Caco-2 (cell line): ENCODE results near the gene ZNF799. TPM values are rescaled to one million over a fixed set of nuclear protein-coding genes. Genes with fewer than 3 reads are reported as not detected.

Experiments
- BruUV-seq: library from RNA; stranded (reverse); fragments of 400-500 nt; replicated peaks from 2 replicates; lab custom pipeline; 2021; lab: Mats Ljungman, UMichigan
- CTCF ChIA-PET: fragments of 300-600 bp; sonication (Branson Sonifier 250); formaldehyde crosslinking; loops from one replicate; lab custom pipeline; 2022; ENCODE audit warnings: antibody characterized with exemption; lab: Charles Lee
- POLR2A ChIA-PET: fragments of 300-600 bp; sonication (Branson Sonifier 250); formaldehyde crosslinking; loops from one replicate; lab custom pipeline; 2022; ENCODE audit warnings: antibody characterized with exemption; lab: Charles Lee
- DNase-seq, 2 experiments: peaks; one replicate each; pipeline versions ENCODE4 v3.0.0 to v3.0.0-alpha.2; 2020 to 2022
- H3K27me3 ChIP-seq: replicated peaks from 2 replicates; pipeline ENCODE4 v1.6.0; 2011; ENCODE audit warnings: low read length; ENCODE audit not compliant: control insufficient read depth, insufficient read depth
- H3K36me3 ChIP-seq: 2 replicates; pipeline ENCODE4 v1.5.1; 2011; ENCODE audit warnings: low read length; ENCODE audit not compliant: control insufficient read depth, insufficient read depth
- H3K4me1 ChIP-seq: fragments of 250-450 bp; sonication (Bioruptor Pico); 2 replicates; pipeline ENCODE4 v1.5.1; 2020; ENCODE audit warnings: mild to moderate bottlenecking
- H3K4me3 ChIP-seq: 2 replicates; pipeline ENCODE4 v1.5.1; 2011; ENCODE audit warnings: low read depth, mild to moderate bottlenecking, control low read depth, low read length
- H3K9me3 ChIP-seq: fragments of 250-450 bp; sonication (Bioruptor Pico); 2 replicates; pipeline ENCODE4 v1.5.1; 2020; ENCODE audit warnings: mild to moderate bottlenecking, moderate library complexity
- H3K27ac Mint-ChIP-seq: one replicate; pipeline ENCODE4 v1.8.0; 2022; ENCODE audit warnings: mixed read lengths; ENCODE audit not compliant: unreplicated experiment
- H3K27me3 Mint-ChIP-seq: one replicate; pipeline ENCODE4 v1.8.0; 2022; ENCODE audit warnings: mixed read lengths; ENCODE audit not compliant: insufficient read depth, unreplicated experiment
- H3K36me3 Mint-ChIP-seq: one replicate; pipeline ENCODE4 v1.8.0; 2022; ENCODE audit warnings: mild to moderate bottlenecking, mixed read lengths; ENCODE audit not compliant: insufficient read depth, unreplicated experiment
- H3K4me1 Mint-ChIP-seq: one replicate; pipeline ENCODE4 v1.8.0; 2022; ENCODE audit warnings: low read depth, mixed read lengths; ENCODE audit not compliant: unreplicated experiment
- H3K4me3 Mint-ChIP-seq: one replicate; pipeline ENCODE4 v1.8.0; 2022; ENCODE audit warnings: mild to moderate bottlenecking, moderate library complexity, mixed read lengths; ENCODE audit not compliant: unreplicated experiment
- H3K9me3 Mint-ChIP-seq: one replicate; pipeline ENCODE4 v1.8.0; 2022; ENCODE audit warnings: mixed read lengths; ENCODE audit not compliant: unreplicated experiment
- CTCF ChIP-seq, 2 experiments: fragments of 200-600 bp in 1 of 2; IDR thresholded peaks; 1 replicate in 1 of 2; 2 replicates in 1 of 2; pipeline versions ENCODE4 v1.5.1 to v1.8.0; 2011 to 2022; ENCODE audit warnings: antibody characterized with exemption in 1 of 2, control low read depth in 1 of 2, inconsistent platforms in 1 of 2, low read depth in 1 of 2, low read length in 1 of 2, mild to moderate bottlenecking in 1 of 2, moderate library complexity in 1 of 2; ENCODE audit not compliant: insufficient read depth in 1 of 2, severe bottlenecking in 1 of 2, unreplicated experiment in 1 of 2
- intact Hi-C: fragments of 100-400 bp; cut with micrococcal nuclease; formaldehyde crosslinking; loops from one replicate; pipeline ENCODE4 v1.10.0; 2022; ENCODE audit not compliant: unreplicated experiment
- total RNA-seq: library from RNA; stranded (reverse); gene quantifications from 2 replicates; pipeline ENCODE4 v1.2.3, GENCODE V29; 2022

Gene ZNF799
- total RNA-seq, 1 experiment from 2014 or later, result 8.0 TPM

DNA sequence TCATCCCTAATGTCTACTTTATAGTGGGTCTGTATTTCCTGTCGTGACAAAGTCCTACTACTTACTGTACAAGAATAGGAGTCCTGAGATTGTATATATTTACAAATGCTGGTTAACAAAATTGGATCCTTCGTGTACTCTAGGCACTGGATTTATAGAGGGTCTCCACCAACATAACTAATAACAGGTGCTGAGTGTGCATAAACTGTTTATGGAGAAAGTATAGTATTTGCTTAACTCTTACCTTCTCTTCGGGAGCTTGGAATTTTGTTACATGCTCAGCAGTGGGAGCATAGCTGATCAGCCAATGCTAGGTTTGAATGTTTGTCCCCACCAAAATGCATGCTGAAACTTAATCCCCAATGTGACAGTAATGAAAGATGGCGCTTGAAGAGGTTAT, 47.7 kb downstream of the ZNF799 start:
- Mint-ChIP-seq H3K27me3 (no peaks in the 10 kb centered on the region), H3K9me3 (peaks cover 39% of the 10 kb centered on the region), H3K27ac (no peak overlapping the region), H3K36me3 (peaks cover 11% of the 10 kb centered on the region), H3K4me3 (no peak overlapping the region), H3K4me1 (no peaks in the 10 kb centered on the region)
- peaks cover 13% of the 10 kb centered on the region for H3K9me3 ChIP-seq
- no TSS peak for BruUV-seq
- ChIA-PET CTCF (no interaction called here), POLR2A (no interaction called here)
- no peaks in the 10 kb centered on the region for H3K27me3 ChIP-seq
- H3K4me3 ChIP-seq, result no peak overlapping the region
- no peaks in the 10 kb centered on the region for H3K4me1 ChIP-seq
- intact Hi-C loops, result no loop called here
- TF ChIP-seq CTCF (IDR thresholded peaks at IDR 0.05; ENCODE audit: insufficient read depth in 1 of 2, low read depth in 1 of 2, low read length in 1 of 2, severe bottlenecking in 1 of 2, unreplicated experiment in 1 of 2), result no peak
- H3K36me3 ChIP-seq, result no peaks in the 10 kb centered on the region
- DNase-seq, result no peak

DNA sequence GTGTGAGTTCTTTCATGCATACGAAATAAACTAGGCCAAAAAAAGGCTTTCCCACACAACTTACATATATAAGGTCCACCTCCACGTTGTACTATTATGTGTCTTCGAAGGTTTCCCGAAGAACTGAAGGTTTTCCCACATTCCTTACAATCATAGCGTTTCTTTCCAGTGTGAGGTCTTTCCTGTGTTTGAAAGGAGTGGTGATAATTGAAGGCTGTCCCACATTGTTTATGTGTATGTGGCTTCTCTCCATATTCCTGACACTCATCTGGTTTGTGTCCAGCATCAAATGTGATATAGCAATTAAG, 50.2 kb downstream of the ZNF799 start:
- Mint-ChIP-seq H3K27ac (no peak overlapping the region), H3K36me3 (peaks cover 11% of the 10 kb centered on the region), H3K27me3 (no peaks in the 10 kb centered on the region), H3K4me3 (no peak overlapping the region), H3K9me3 (peaks cover 43% of the 10 kb centered on the region), H3K4me1 (no peaks in the 10 kb centered on the region)
- Histone ChIP-seq H3K27me3 (no peaks in the 10 kb centered on the region), H3K4me3 (no peak overlapping the region), H3K9me3 (peaks cover 18% of the 10 kb centered on the region), H3K4me1 (no peaks in the 10 kb centered on the region), H3K36me3 (no peaks in the 10 kb centered on the region)
- ChIA-PET CTCF (no interaction called here), POLR2A (no interaction called here)
- intact Hi-C loops, result no loop called here
- DNase-seq, result no peak
- BruUV-seq, result no TSS peak
- TF ChIP-seq CTCF (IDR thresholded peaks at IDR 0.05; ENCODE audit: insufficient read depth in 1 of 2, low read depth in 1 of 2, low read length in 1 of 2, severe bottlenecking in 1 of 2, unreplicated experiment in 1 of 2), result no peak

DNA sequence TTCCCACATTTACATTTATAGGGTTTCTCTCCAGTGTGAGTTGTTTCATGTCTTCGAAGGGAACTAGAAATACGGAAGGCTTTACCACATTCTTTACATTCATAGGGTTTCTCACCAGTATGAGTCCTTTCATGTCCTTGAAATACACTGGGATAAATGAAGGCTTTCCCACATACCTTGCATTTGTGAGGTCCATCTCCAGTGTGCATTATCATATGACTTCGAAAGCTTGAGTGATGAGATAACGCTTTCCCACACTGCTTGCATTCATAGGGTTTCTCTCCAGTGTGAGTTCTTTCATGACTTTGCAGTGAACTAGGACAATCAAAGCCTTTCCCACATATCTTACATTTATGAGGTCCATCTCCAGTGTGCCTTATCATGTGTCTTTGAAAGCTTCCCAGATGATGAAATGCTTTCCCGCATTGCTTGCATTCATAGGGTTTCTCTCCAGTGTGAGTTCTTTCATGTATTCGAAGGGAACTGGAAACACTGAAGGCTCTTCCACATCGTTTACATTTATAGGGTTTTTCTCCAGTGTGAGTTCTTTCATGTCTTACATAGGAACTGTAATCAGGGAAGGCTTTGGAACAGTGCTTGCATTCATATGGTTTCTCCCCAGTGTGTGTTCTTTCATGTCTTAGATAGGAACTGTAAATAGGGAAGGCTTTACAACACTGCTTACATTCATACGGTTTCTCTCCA, 50.7 kb downstream of the ZNF799 start:
- H3K27ac Mint-ChIP-seq, result no peak overlapping the region
- no peak for DNase-seq
- intact Hi-C loops, result no loop called here
- no peaks in the 10 kb centered on the region for H3K27me3 ChIP-seq
- H3K4me3 ChIP-seq, result no peak overlapping the region
- H3K27me3 Mint-ChIP-seq, result no peaks in the 10 kb centered on the region
- no peak for TF ChIP-seq CTCF (IDR thresholded peaks at IDR 0.05; ENCODE audit: insufficient read depth in 1 of 2, low read depth in 1 of 2, low read length in 1 of 2, severe bottlenecking in 1 of 2, unreplicated experiment in 1 of 2)
- peaks cover 43% of the 10 kb centered on the region for H3K9me3 Mint-ChIP-seq
- ChIA-PET POLR2A (no interaction called here), CTCF (no interaction called here)
- H3K36me3 Mint-ChIP-seq, result peaks cover 11% of the 10 kb centered on the region
- H3K4me1 ChIP-seq, result no peaks in the 10 kb centered on the region
- peaks cover 18% of the 10 kb centered on the region for H3K9me3 ChIP-seq
- no peak overlapping the region for H3K4me3 Mint-ChIP-seq
- H3K4me1 Mint-ChIP-seq, result no peaks in the 10 kb centered on the region
- no TSS peak for BruUV-seq
- H3K36me3 ChIP-seq, result no peaks in the 10 kb centered on the region
